Omental fat pad (tissue), 4 donors: ENCODE results near the gene CIC. TPM values are rescaled to one million over a fixed set of nuclear protein-coding genes. Genes with fewer than 3 reads are reported as not detected.
A peak's percentile ranks its signal among the peaks of the same experiment; 100 is the strongest.

ENCODE experiments used
- ATAC-seq: fragments of 150-250 bp; one replicate; pipeline ENCODE4 v1.9.1; 2016; ENCODE audit warnings: mild to moderate bottlenecking, moderate library complexity; ENCODE audit not compliant: low FRiP score
- DNase-seq: peaks from one replicate; pipeline ENCODE4 v3.0.0-alpha.2; 2019; ENCODE audit warnings: low spot score
- total RNA-seq, 4 donors: library from RNA; depleted of rRNA; stranded (reverse); fragments of >200 nt; gene quantifications; one replicate each; pipeline ENCODE4 v1.1.0, GENCODE V29; 2016
- TF ChIP-seq, protein P1 (sequence below), 3 donors: fragments of 450-650 bp; IDR thresholded peaks; one replicate each; pipeline ENCODE4 v1.5.1; 2016 to 2017; ENCODE audit warnings: antibody characterized with exemption in 3 of 3, mild to moderate bottlenecking in 3 of 3, moderate library complexity in 2 of 3

Gene CIC
- total RNA-seq, 4 donors from 2014 or later: 15.7 to 26.3 (median 21.0) TPM

DNA sequence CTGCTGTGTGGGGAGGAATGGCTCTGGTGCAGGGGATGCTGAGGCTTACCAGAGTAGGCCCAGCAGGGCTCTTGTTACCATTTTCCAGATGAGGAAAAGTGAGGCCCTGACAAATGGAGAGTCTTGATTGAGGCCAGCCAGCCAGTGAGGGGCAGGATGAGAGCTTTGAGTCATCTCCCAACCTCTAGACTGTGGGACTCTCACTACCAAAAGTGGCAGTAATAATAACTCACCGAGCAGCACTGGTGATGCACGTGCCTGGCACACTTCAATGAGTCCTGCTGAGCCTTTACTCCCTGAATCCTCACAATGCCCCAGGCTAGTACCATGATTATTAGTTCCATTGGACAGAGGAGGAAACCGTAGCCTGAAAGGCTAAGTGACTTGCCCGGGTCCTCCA, 7.8 kb downstream of the CIC start:
- DNase-seq (no peak), ATAC-seq (no peak)
- TF ChIP-seq, protein P1, sequence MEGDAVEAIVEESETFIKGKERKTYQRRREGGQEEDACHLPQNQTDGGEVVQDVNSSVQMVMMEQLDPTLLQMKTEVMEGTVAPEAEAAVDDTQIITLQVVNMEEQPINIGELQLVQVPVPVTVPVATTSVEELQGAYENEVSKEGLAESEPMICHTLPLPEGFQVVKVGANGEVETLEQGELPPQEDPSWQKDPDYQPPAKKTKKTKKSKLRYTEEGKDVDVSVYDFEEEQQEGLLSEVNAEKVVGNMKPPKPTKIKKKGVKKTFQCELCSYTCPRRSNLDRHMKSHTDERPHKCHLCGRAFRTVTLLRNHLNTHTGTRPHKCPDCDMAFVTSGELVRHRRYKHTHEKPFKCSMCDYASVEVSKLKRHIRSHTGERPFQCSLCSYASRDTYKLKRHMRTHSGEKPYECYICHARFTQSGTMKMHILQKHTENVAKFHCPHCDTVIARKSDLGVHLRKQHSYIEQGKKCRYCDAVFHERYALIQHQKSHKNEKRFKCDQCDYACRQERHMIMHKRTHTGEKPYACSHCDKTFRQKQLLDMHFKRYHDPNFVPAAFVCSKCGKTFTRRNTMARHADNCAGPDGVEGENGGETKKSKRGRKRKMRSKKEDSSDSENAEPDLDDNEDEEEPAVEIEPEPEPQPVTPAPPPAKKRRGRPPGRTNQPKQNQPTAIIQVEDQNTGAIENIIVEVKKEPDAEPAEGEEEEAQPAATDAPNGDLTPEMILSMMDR (IDR thresholded peaks at IDR 0.05): no peak

DNA sequence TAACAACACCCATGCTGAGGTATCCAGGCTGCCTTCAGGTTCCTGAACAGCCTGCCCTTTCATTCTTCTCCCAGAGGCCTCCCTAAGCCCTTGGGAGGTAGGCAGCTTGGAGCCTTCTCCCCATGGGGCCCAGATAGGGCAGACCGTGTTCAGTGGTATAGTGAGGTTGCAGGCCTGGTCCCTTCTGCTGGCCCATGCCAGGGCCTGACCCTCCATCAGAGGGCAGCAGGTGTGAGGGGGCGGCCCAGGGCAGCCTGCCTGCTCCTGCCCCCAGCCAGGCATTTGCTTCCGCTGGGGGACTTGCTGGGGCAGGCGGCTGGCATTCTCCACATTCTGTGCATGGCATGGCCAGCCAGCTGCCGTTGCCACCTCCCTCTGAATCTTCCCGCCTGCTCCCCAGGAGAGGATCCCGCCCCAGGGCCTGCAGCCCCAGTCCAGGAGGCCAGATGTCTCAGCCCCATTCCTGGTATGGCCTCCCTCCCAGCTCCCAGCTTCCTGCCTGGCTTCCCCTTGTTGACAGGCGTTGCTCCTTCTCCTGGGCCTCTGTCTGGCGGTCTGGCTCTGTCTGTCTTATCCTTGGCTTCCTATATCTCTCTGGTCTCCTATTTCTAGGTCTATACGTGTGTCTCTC, 8.9 kb downstream of the CIC start:
- no peak for ATAC-seq
- TF ChIP-seq, protein P1 (IDR thresholded peaks at IDR 0.05): no peak
- DNase-seq: no peak

DNA sequence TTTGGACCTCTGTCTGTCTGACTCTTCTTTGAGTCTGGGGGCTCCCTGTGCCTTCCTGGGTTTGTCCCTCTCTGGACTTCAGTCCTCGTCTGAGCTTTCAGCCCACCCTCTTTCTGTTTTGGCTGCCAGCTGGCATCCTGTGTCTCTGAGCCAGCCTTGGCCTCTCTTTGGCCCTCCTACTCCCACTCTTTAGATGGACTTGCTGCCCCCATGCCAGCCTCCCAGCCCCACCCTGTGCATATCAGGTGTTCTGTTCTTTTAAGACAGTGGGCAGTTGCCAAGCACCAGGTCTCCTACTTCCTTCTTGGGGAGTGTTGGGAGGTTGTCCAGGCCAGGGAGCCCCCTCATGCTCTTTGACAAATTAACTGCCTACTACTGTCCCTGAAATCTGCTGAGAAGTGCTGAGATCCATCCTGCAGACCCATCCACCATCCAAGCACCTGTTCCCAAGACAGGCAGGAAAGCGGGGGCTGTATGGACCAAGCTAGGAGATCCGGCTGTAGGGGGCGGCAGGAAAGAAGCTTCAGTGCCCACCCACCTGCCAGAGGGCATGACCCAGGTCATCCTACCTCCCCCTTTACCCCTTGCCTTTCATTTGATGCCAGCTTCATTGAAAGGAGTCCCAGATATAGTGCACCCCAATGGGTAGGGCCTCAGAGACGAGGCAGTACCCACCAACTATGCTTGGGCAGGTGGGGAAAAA, 9.6 kb downstream of the CIC start:
- no peak for DNase-seq
- TF ChIP-seq, protein P1 (IDR thresholded peaks at IDR 0.05): no peak
- no peak for ATAC-seq

DNA sequence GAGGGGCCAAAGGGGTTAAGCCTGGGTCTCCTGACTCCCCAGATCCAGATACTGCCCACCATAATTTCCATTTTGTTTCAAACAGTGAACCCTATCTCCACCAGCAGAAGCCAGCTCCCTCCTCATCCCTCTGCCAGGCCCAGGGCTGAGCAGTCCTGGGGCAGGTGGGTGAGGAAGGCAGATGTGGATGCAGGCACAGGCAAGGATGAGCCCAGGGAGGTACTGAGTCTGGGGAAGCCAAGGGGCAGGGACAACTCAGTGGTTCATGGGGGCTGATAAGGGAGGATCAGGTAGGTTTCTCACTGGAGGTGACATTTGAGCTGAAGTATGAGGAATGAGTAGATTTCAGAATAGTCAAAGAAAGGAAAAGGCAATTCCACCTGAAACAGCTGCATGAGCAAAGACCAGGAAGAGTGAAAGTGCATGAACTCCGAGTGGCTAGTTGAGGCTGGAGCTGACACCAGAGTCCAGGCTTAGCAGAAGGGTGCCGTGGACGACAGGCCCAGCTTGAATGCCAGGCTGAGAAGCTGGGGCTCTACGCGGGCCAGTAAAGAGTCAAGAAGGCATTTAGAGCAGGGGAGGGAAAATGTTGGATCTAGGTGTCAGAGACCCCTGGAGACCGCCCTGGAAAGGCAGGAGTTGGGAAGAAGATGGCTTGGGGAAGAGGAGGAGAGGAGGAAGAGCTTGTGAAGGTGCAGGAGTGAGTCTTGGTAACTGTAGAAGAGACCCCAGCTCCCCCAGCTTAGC, 10.3 kb downstream of the CIC start:
- ATAC-seq: no peak
- DNase-seq: no peak
- TF ChIP-seq, protein P1 (IDR thresholded peaks at IDR 0.05): no peak

DNA sequence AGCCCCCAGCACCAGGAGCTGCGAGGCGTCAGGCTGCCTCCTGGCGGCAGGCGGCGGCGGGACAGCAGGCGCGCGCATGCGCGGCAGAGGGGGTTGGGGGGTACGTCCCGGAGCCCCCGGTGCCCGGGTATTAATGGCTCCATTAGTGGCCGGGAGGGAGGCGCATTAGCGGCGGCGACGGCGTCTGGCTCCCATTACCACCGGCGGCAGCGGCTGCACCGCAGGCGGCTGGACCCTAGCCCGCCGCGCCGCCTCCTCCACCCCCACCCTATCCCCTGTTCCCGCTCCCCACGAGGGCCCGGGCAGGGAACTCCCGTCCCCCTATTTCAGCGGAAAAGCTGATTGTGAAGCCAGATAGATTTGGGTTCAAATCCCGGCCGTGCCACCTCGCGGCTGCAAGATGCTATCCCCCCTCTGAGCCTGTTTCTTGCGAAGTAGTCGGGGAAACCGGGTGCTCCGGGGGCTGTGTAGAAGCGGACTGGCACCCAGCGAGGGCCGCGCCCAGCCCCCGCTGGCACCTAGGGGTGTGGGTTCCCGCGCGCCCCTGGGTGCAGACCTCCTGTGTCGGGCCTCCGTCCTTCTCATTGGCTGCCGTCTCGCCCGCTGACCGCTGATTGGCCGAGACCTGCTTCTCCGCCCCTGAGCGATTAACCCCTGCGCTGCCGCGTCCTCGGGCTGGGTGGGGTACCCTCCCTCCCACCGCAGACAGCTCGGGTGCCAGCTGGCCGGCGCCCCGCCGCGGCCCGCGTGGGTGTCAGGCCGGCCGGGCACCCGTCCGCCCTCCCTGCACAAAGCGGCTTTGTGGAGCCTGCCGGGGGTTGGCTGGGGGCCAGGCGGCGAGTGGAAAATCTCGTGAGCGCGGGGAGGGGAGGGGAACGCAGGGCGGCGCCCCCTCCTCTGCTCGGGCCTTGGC, 11.1 kb downstream of the CIC start:
- DNase-seq: peak; percentile 89
- TF ChIP-seq, protein P1 (IDR thresholded peaks at IDR 0.05): peak in 2 of 3 donors; percentile 41 to 94
- peak; percentile 51 for ATAC-seq

DNA sequence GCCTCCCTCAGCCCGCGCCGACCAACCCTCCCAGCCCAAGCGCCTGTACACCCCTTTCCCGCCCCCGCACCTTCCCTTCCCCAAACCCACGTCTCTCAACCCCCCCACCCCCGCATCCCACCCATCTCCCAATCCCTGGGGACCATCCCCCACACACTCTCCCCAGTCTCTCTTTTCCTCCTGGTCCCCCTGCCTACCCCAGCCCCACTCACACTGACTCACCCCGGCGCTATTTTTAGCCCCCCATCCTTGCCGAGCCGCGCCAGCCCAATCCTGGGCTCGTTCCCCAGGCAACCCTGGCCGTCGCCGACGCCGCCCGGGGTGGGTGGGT, 11.7 kb downstream of the CIC start:
- ATAC-seq (peak; percentile 31), DNase-seq (peak; percentile 50)
- TF ChIP-seq, protein P1 (IDR thresholded peaks at IDR 0.05): no peak
